IMR-90 (cell line): ENCODE results near the gene PLCH1. TPM values are rescaled to one million over a fixed set of nuclear protein-coding genes. Genes with fewer than 3 reads are reported as not detected.
"Not testable (repeated sequence)": the region's sequence is repeated elsewhere in the genome, so short reads cannot be mapped to it uniquely, and the experiment has no call there.

Experiments
- ATAC-seq: fragments of 200-7000 bp; cut with Tn5 transposase; 2 replicates; pipeline ENCODE4 v1.9.1; 2020; ENCODE audit warnings: low read depth, mild to moderate bottlenecking, moderate library complexity
- BruUV-seq: library from RNA; stranded (reverse); fragments of 400-500 nt; replicated peaks from 2 replicates; lab custom pipeline; 2021; lab: Mats Ljungman, UMichigan
- CTCF ChIA-PET: fragments of 300-600 bp; formaldehyde crosslinking; extraction: SDS; loops from one replicate; lab custom pipeline; 2021; ENCODE audit warnings: antibody characterized with exemption; lab: Yijun Ruan, JAX
- POLR2A ChIA-PET: fragments of 300-600 bp; sonication (Branson Sonifier 250); formaldehyde crosslinking; loops from one replicate; lab custom pipeline; 2022; ENCODE audit warnings: antibody characterized with exemption; ENCODE audit not compliant: unreplicated experiment; lab: Charles Lee
- DNase-seq: peaks from one replicate; pipeline ENCODE4 v3.0.0; 2013
- H2AFZ ChIP-seq: replicated peaks from 2 replicates; pipeline ENCODE3; 2013; ENCODE audit warnings: low read length, mild to moderate bottlenecking; ENCODE audit not compliant: poor library complexity
- H2AK5ac ChIP-seq: 2 replicates; pipeline ENCODE4 v1.6.1; 2013; ENCODE audit warnings: low read depth, low read length, inconsistent platforms
- H2AK9ac ChIP-seq: replicated peaks from 2 replicates; pipeline ENCODE3; 2013; ENCODE audit warnings: mild to moderate bottlenecking, low read depth, low read length, moderate library complexity; ENCODE audit not compliant: poor library complexity
- H2BK120ac ChIP-seq: 2 replicates; pipeline ENCODE4 v1.6.1; 2013; ENCODE audit warnings: low read depth, low read length, inconsistent platforms
- H2BK15ac ChIP-seq: 3 replicates; pipeline ENCODE4 v1.6.1; 2013; ENCODE audit warnings: low read depth, low read length, inconsistent platforms
- H2BK20ac ChIP-seq: 2 replicates; pipeline ENCODE4 v1.6.1; 2013; ENCODE audit warnings: low read depth, mild to moderate bottlenecking, inconsistent platforms, low read length, moderate library complexity
- H2BK5ac ChIP-seq: 2 replicates; pipeline ENCODE4 v1.6.1; 2013; ENCODE audit warnings: mild to moderate bottlenecking, low read depth, low read length, inconsistent platforms; ENCODE audit not compliant: poor library complexity, severe bottlenecking
- H3K14ac ChIP-seq: replicated peaks from 2 replicates; pipeline ENCODE4 v1.6.1; 2013; ENCODE audit warnings: low read depth, low read length, inconsistent platforms
- H3K18ac ChIP-seq: 2 replicates; pipeline ENCODE4 v1.6.1; 2013; ENCODE audit warnings: low read depth, low read length, control low read depth
- H3K23ac ChIP-seq: 2 replicates; pipeline ENCODE4 v1.6.1; 2013; ENCODE audit warnings: low read depth, low read length, inconsistent platforms
- H3K27ac ChIP-seq: 2 replicates; pipeline ENCODE4 v1.5.1; 2013; ENCODE audit warnings: mild to moderate bottlenecking, control low read depth, low read length; ENCODE audit not compliant: insufficient read depth
- H3K27me3 ChIP-seq: 2 replicates; pipeline ENCODE4 v1.6.1; 2013; ENCODE audit warnings: low read length; ENCODE audit not compliant: control insufficient read depth, insufficient read depth
- H3K36me3 ChIP-seq: 2 replicates; pipeline ENCODE4 v1.6.1; 2013; ENCODE audit warnings: low read length, mixed read lengths; ENCODE audit not compliant: control insufficient read depth, insufficient read depth
- H3K4ac ChIP-seq: 2 replicates; pipeline ENCODE4 v1.6.1; 2013; ENCODE audit warnings: low read depth, low read length, inconsistent platforms
- H3K4me1 ChIP-seq: 2 replicates; pipeline ENCODE4 v1.6.1; 2013; ENCODE audit warnings: low read length, mixed read lengths; ENCODE audit not compliant: control insufficient read depth, insufficient read depth
- H3K4me2 ChIP-seq: 2 replicates; pipeline ENCODE4 v1.6.1; 2013; ENCODE audit warnings: low read depth, mild to moderate bottlenecking, control low read depth, low read length, moderate library complexity
- H3K4me3 ChIP-seq: 2 replicates; pipeline ENCODE4 v1.5.1; 2013; ENCODE audit warnings: low read depth, mild to moderate bottlenecking, control low read depth, low read length, moderate library complexity; ENCODE audit not compliant: insufficient read depth
- H3K56ac ChIP-seq: 2 replicates; pipeline ENCODE4 v1.6.1; 2013; ENCODE audit warnings: low read length, inconsistent platforms; ENCODE audit not compliant: insufficient read depth; ENCODE audit errors: extremely low read depth
- H3K79me1 ChIP-seq, 2 experiments: 2 replicates each; pipeline ENCODE4 v1.6.1; 2013; ENCODE audit warnings: low read length in 2 of 2, inconsistent platforms in 1 of 2, low read depth in 1 of 2
- H3K9ac ChIP-seq: 2 replicates; pipeline ENCODE4 v1.6.1; 2013; ENCODE audit warnings: low read depth, low read length, control low read depth
- H3K9me1 ChIP-seq: 2 replicates; pipeline ENCODE4 v1.6.1; 2013; ENCODE audit warnings: low read length, inconsistent platforms; ENCODE audit not compliant: insufficient read depth
- H3K9me3 ChIP-seq: 2 replicates; pipeline ENCODE4 v1.6.1; 2013; ENCODE audit warnings: low read length; ENCODE audit not compliant: control insufficient read depth, insufficient read depth
- H4K20me1 ChIP-seq: 2 replicates; pipeline ENCODE4 v1.6.1; 2013; ENCODE audit warnings: low read length, inconsistent platforms; ENCODE audit not compliant: insufficient read depth
- H4K5ac ChIP-seq: 2 replicates; pipeline ENCODE4 v1.6.1; 2013; ENCODE audit warnings: mild to moderate bottlenecking, low read depth, low read length, control low read depth
- H4K8ac ChIP-seq, 2 experiments: 2 replicates each; pipeline ENCODE4 v1.6.1; 2013; ENCODE audit warnings: low read depth in 2 of 2, low read length in 2 of 2, control low read depth in 1 of 2, inconsistent platforms in 1 of 2
- H4K91ac ChIP-seq: 2 replicates; pipeline ENCODE4 v1.6.1; 2013; ENCODE audit warnings: low read depth, low read length, inconsistent platforms; ENCODE audit not compliant: insufficient read depth
- dilution Hi-C: fragments of 300-500 bp; cut with HindIII; formaldehyde crosslinking; loops from one replicate; pipeline ENCODE4 v1.14.3; 2018; ENCODE audit warnings: low sequenced_read_pairs; ENCODE audit not compliant: unreplicated experiment
- in situ Hi-C: fragments of 300-500 bp; cut with MboI; formaldehyde crosslinking; loops from 3 replicates; pipeline ENCODE4 v1.14.3; 2019; ENCODE audit warnings: low sequenced_read_pairs, inconsistent platforms, mixed read lengths
- intact Hi-C: fragments of 100-400 bp; cut with micrococcal nuclease; formaldehyde crosslinking; loops from 2 replicates; pipeline ENCODE4 v1.10.0; 2022
- polyA plus RNA-seq, 3 experiments: library from polyadenylated mRNA; depleted of rRNA; stranded (reverse); fragments of >200 nt; gene quantifications; 2 replicates each; pipeline ENCODE4 v1.2.3, GENCODE V29; 2012; ENCODE audit warnings: low replicate concordance in 1 of 3
- total RNA-seq: library from RNA; depleted of rRNA; stranded (reverse); fragments of >200 nt; gene quantifications from 2 replicates; pipeline ENCODE4 v1.2.3, GENCODE V29; 2012

The PLCH1 gene
- total and polyA plus RNA-seq, 2 of the 4 experiments (the other 2 are of a cell fraction) = not detected

- H4K8ac ChIP-seq, H3K56ac ChIP-seq, intact Hi-C loops, H3K9ac ChIP-seq, H3K79me1 ChIP-seq, H2AK9ac ChIP-seq, H2BK15ac ChIP-seq, ATAC-seq, H3K18ac ChIP-seq, H3K36me3 ChIP-seq, H3K4me1 ChIP-seq, H4K20me1 ChIP-seq, POLR2A ChIA-PET, H3K27ac ChIP-seq, H3K4ac ChIP-seq, BruUV-seq, H2AK5ac ChIP-seq, H2BK20ac ChIP-seq, H3K14ac ChIP-seq, H3K4me3 ChIP-seq, H2BK5ac ChIP-seq, H3K4me2 ChIP-seq, in situ Hi-C loops, H4K5ac ChIP-seq, H3K23ac ChIP-seq, dilution Hi-C loops, H2BK120ac ChIP-seq, H3K9me3 ChIP-seq, H3K27me3 ChIP-seq, DNase-seq, H4K91ac ChIP-seq, CTCF ChIA-PET, H2AFZ ChIP-seq, H3K9me1 ChIP-seq: not testable (repeated sequence)
Measured at GRCh38 chr3:155638461-155638860, 106.4 kb downstream of the PLCH1 start.
